ENCODE results near the gene CEP112.
A peak's percentile ranks its signal among the peaks of the same experiment; 100 is the strongest.

DNA sequence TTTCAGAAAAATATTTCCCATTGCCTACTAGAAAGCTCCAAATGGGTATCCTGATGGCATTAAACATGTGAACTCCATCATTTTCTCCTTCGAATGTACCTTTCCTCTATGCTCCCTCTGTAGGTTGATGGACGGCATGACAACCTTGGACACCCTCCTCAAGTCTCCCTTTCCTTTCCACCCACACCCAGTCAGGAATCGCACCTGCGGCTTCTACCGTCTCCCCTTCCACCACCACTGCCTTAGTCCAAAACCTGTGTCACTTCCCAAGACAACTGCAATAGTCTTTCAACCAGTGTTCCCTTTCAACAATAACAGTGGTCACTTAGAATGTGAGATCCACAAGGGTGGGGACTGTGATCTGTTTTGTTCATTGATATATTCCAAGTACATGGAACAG lies 397.4 kb downstream of the CEP112 start:
- TF ChIP-seq, protein P1, sequence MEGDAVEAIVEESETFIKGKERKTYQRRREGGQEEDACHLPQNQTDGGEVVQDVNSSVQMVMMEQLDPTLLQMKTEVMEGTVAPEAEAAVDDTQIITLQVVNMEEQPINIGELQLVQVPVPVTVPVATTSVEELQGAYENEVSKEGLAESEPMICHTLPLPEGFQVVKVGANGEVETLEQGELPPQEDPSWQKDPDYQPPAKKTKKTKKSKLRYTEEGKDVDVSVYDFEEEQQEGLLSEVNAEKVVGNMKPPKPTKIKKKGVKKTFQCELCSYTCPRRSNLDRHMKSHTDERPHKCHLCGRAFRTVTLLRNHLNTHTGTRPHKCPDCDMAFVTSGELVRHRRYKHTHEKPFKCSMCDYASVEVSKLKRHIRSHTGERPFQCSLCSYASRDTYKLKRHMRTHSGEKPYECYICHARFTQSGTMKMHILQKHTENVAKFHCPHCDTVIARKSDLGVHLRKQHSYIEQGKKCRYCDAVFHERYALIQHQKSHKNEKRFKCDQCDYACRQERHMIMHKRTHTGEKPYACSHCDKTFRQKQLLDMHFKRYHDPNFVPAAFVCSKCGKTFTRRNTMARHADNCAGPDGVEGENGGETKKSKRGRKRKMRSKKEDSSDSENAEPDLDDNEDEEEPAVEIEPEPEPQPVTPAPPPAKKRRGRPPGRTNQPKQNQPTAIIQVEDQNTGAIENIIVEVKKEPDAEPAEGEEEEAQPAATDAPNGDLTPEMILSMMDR (conservative IDR thresholded peaks at IDR 0.05): peak; percentile 73
- TF ChIP-seq ZFX (IDR thresholded peaks at IDR 0.05): no peak

All from C4-2B (cell line).